NT2/D1 (cell line): ENCODE results near the gene ALDH1L2.

Experiments
- DNase-seq: peaks from one replicate; pipeline ENCODE4 v3.0.0-alpha.2; 2011; ENCODE audit warnings: low read depth, low spot score
- H3K27me3 ChIP-seq: 2 replicates; pipeline ENCODE4 v1.6.0; 2011; ENCODE audit warnings: mild to moderate bottlenecking; ENCODE audit not compliant: insufficient read length, insufficient read depth
- H3K36me3 ChIP-seq: 2 replicates; pipeline ENCODE4 v1.6.1; 2011; ENCODE audit warnings: mild to moderate bottlenecking, low read length, mixed read lengths; ENCODE audit not compliant: insufficient read depth, insufficient read length
- H3K4me1 ChIP-seq: 2 replicates; pipeline ENCODE4 v1.5.1; 2011; ENCODE audit not compliant: insufficient read depth, insufficient read length
- H3K4me3 ChIP-seq: 2 replicates; pipeline ENCODE4 v1.5.1; 2011; ENCODE audit warnings: low read depth; ENCODE audit not compliant: insufficient read length
- H3K9ac ChIP-seq: 2 replicates; pipeline ENCODE4 v1.6.0; 2011; ENCODE audit warnings: low read depth; ENCODE audit not compliant: insufficient read length
- H3K9me3 ChIP-seq: 2 replicates; pipeline ENCODE4 v1.5.1; 2011; ENCODE audit warnings: mild to moderate bottlenecking, low read length; ENCODE audit not compliant: insufficient read depth
- SUZ12 ChIP-seq: IDR thresholded peaks from 2 replicates; pipeline ENCODE4 v1.6.1; 2011; ENCODE audit not compliant: insufficient read length, insufficient read depth; ENCODE audit errors: extremely low read depth
- YY1 ChIP-seq: IDR thresholded peaks from 2 replicates; pipeline ENCODE4 v1.6.1; 2011; ENCODE audit not compliant: insufficient read length, insufficient read depth
- ZNF274 ChIP-seq: IDR thresholded peaks from 2 replicates; pipeline ENCODE4 v1.6.1; 2011; ENCODE audit warnings: mild to moderate bottlenecking, low read depth, low read length

ALDH1L2 gene

DNA sequence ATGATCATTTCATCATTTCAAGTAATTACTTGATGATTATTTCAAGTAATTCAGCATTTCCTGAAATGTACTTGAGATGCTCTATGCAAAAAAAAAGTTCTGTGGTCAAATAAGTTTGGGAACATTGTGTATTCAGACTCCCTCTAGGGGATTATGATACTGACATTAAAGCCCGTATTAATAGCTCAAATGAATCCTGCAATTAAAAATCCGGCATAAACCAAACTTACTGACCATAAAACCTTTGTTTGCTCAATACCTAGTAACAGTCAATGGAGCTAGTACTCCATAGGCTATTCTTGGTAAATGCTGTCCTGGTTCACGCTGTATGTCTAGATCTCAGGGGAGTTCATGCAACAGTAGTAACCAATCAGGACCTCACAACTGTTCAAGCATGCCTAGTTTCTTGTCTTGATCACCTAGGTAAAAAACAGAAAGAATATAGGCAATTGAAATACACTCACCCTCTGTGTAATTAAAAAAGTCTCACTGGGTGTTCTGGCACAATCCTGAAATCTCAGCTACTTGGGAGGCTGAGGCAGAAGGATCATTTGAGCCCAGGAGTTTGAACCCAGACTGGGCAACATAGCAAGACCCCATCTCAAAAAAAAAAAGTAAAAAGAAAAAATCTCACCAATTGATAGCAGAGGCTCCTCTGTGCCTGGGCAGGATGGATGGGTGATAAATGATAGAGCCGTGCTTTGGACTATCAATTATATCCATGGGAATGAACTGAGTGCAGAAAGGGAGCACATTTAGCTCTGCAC, 14.1 kb downstream of the ALDH1L2 start:
- no peaks in the 10 kb centered on the region for H3K4me1 ChIP-seq
- H3K9ac ChIP-seq, result no peak overlapping the region
- no peak for DNase-seq
- H3K27me3 ChIP-seq, result no peaks in the 10 kb centered on the region
- H3K4me3 ChIP-seq, result no peak overlapping the region
- no peaks in the 10 kb centered on the region for H3K9me3 ChIP-seq
- peaks cover 6% of the 10 kb centered on the region for H3K36me3 ChIP-seq
- TF ChIP-seq YY1, result no peak
- no peak for TF ChIP-seq SUZ12
- no peak for TF ChIP-seq ZNF274

DNA sequence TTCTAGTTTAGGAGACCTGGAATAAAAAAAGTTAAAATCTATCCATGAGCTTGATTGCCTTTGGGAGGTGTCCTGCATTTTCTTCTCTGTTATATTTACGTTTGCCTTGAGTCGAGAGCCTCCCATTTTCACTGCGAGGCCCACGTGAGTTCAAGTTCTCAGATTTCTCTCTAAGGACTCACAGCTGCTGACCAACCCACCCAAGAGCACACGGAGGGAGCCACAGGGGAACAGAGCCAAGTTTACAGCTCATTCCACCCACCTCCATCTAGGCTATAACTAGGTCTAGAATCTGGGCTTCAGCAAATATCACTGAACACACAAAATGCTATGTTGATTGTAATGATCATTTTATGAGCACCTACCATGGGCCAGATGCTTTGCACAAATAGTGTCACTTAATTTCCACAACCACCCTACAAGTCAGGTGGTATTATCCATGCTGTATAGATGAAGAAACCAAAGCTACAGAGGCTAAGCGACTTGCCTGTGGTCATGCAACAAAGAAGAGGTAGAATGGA, 16.7 kb downstream of the ALDH1L2 start:
- Histone ChIP-seq H3K36me3 (peaks cover 10% of the 10 kb centered on the region), H3K9me3 (no peaks in the 10 kb centered on the region), H3K9ac (no peak overlapping the region), H3K4me3 (no peak overlapping the region), H3K27me3 (no peaks in the 10 kb centered on the region), H3K4me1 (no peaks in the 10 kb centered on the region)
- TF ChIP-seq YY1, result no peak
- TF ChIP-seq SUZ12, result no peak
- TF ChIP-seq ZNF274, result no peak
- DNase-seq, result no peak

DNA sequence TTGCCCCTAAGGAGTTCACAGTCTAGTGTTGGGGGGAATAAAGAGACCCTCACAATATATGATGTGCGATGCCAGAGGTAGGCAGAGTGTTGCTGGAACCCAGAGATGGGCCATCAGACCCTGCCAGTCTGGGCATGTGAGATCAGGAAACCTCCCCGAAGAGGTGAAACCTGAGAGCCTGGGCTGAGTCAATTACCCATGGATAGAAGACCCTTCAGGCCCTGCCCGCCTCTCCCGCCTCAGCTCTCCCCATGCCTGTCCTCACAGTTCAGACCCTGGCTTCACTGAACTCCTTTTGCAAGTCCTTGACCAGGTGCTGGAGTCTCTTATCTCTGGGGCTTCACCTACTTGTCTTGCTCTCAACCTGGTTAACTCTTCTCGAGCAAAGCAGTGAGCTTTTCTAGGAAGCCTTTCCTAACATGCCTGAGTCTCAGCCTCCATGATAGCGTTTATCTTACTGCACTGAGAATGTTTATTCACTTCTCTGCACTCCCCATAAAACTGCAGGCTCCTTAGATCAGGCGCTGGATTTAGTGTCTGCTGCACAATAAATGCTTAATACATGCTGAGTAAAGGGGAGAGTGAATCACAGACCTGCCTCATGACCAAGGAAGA, 19.6 kb downstream of the ALDH1L2 start:
- no peak for DNase-seq
- Histone ChIP-seq H3K27me3 (no peaks in the 10 kb centered on the region), H3K9me3 (no peaks in the 10 kb centered on the region), H3K9ac (no peak overlapping the region), H3K36me3 (peaks cover 15% of the 10 kb centered on the region), H3K4me1 (no peaks in the 10 kb centered on the region), H3K4me3 (no peak overlapping the region)
- TF ChIP-seq ZNF274, result no peak

DNA sequence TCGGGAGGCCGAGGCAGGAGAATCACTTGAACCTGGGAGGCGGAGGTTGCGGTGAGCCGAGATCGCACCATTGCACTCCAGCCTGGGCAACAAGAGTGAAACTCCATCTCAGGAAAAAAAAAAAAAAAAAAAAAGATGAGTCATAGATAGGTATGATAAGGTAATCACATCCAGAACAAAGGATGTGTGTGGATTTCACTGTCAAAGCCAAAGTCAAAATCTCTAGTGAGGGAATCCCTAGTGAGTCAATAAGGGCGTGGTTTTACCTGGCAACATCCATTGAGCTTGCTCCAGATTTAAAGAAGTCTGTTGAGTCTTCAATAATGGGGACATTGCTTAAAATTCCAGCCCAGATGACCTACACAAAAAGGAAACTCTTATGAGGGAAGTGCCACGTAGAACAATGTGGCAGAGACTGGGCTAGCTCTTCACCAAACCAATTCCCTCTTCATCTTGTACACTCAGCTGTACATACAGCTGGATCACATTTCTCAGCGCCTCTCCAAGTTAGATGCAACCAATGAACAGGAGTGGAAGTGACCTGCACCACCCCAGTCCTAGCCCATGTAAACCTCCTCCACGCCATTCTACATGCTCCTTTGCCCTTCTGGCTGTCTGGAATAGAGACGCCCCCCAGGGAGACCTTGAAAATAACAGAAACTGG, 23.4 kb downstream of the ALDH1L2 start:
- Histone ChIP-seq H3K9ac (no peak overlapping the region), H3K4me1 (no peaks in the 10 kb centered on the region), H3K9me3 (peaks cover 13% of the 10 kb centered on the region), H3K27me3 (no peaks in the 10 kb centered on the region), H3K36me3 (peaks cover 12% of the 10 kb centered on the region), H3K4me3 (no peak overlapping the region)
- no peak for DNase-seq
- no peak for TF ChIP-seq ZNF274
- TF ChIP-seq YY1, result no peak
- no peak for TF ChIP-seq SUZ12

DNA sequence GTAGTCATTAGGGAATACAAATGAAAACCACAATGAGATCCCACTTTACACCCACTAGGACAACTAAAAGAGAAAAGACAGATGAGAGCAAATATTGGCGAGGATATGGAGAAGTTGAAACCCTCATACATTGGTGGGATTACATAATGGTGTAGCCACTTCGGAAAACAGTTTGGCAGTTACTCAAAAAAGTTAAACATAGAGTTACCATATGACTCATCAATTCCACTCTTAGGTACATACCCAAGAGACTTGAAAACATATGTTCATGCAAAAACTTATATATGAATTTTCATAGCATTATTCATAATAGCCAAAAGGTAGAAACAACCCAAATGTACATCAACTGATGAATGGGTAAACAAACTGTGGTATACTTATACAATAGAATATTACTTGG, 27.1 kb downstream of the ALDH1L2 start:
- peaks cover 5% of the 10 kb centered on the region for H3K36me3 ChIP-seq
- H3K4me1 ChIP-seq, result no peaks in the 10 kb centered on the region
- H3K9me3 ChIP-seq, result peaks cover 17% of the 10 kb centered on the region
- TF ChIP-seq YY1, result no peak
- TF ChIP-seq ZNF274, result no peak
- no peak for TF ChIP-seq SUZ12
- no peak overlapping the region for H3K4me3 ChIP-seq
- no peak overlapping the region for H3K9ac ChIP-seq
- no peak for DNase-seq
- H3K27me3 ChIP-seq, result no peaks in the 10 kb centered on the region

DNA sequence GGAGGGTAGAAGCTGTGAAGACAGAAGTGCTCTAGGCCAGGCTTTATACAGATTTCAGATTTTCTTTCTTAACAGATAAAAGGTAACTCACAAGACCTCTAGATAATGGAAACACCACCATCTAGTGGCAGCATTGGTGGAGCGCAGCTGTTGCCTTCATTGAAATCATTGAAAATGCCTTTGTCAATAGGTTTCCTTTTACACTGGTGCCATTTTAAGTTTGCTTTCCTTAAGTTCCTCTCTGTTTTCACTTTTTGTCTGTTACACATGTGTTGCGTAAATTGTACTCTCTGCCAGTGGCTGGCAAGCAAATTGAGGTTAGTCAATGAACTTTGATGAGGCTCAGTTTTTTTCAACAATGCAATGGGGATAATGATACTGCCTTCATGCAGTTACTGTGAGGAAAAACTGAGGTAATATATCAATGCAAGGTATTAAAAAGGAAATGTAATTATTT, 31.1 kb downstream of the ALDH1L2 start:
- H3K9me3 ChIP-seq, result peaks cover 17% of the 10 kb centered on the region
- TF ChIP-seq YY1 (no peak), ZNF274 (no peak), SUZ12 (no peak)
- no peaks in the 10 kb centered on the region for H3K4me1 ChIP-seq
- no peak overlapping the region for H3K4me3 ChIP-seq
- peak; percentile 63 for DNase-seq
- H3K27me3 ChIP-seq, result no peaks in the 10 kb centered on the region
- peaks cover 18% of the 10 kb centered on the region for H3K36me3 ChIP-seq
- no peak overlapping the region for H3K9ac ChIP-seq

DNA sequence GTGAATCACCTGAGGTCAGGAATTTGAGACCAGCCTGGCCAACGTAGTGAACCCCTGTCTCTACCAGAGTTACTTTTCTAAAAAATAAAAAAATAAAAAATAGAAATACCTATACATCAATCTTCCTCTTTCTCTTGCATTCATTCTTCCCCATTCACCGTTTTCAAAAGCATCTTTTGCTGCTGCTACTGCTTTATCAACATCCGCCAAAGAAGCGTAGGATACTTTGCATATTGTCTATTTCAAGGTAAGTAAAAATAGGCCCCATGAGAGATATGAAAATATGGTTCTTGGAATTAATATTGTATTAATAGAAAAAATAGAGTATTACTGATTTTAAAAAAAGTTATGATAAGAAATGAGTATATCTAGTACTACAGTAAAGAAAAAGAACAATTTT, 32.3 kb downstream of the ALDH1L2 start:
- Histone ChIP-seq H3K4me1 (no peaks in the 10 kb centered on the region), H3K36me3 (peaks cover 20% of the 10 kb centered on the region), H3K27me3 (no peaks in the 10 kb centered on the region), H3K9me3 (peaks cover 16% of the 10 kb centered on the region), H3K4me3 (no peak overlapping the region), H3K9ac (no peak overlapping the region)
- no peak for DNase-seq
- TF ChIP-seq ZNF274 (no peak), SUZ12 (no peak), YY1 (no peak)
